ENCODE data around the gene MAP3K13. TPM values are rescaled to one million over a fixed set of nuclear protein-coding genes. Genes with fewer than 3 reads are reported as not detected.

MAP3K13 gene
- total RNA-seq, 1 donor, result 16.3 TPM

- H3K9me3 ChIP-seq (ENCODE audit: low read depth, low read length), result no peaks in the 10 kb centered on the region
- no peak overlapping the region for H2AFZ ChIP-seq (ENCODE audit: low read length)
- H3K4me1 ChIP-seq (ENCODE audit: insufficient read depth, low read length), result no peaks in the 10 kb centered on the region
- no peaks in the 10 kb centered on the region for H3K36me3 ChIP-seq (ENCODE audit: insufficient read depth, low read length)
- DNase-seq (ENCODE audit: insufficient read length, low spot score, missing footprints), result no peak
- TF ChIP-seq, protein P1, sequence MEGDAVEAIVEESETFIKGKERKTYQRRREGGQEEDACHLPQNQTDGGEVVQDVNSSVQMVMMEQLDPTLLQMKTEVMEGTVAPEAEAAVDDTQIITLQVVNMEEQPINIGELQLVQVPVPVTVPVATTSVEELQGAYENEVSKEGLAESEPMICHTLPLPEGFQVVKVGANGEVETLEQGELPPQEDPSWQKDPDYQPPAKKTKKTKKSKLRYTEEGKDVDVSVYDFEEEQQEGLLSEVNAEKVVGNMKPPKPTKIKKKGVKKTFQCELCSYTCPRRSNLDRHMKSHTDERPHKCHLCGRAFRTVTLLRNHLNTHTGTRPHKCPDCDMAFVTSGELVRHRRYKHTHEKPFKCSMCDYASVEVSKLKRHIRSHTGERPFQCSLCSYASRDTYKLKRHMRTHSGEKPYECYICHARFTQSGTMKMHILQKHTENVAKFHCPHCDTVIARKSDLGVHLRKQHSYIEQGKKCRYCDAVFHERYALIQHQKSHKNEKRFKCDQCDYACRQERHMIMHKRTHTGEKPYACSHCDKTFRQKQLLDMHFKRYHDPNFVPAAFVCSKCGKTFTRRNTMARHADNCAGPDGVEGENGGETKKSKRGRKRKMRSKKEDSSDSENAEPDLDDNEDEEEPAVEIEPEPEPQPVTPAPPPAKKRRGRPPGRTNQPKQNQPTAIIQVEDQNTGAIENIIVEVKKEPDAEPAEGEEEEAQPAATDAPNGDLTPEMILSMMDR (IDR thresholded peaks at IDR 0.05; ENCODE audit: extremely low read depth, low read depth, low read length), result no peak
- H3K4me3 ChIP-seq (ENCODE audit: insufficient read depth, low read length), result no peak overlapping the region
- no peaks in the 10 kb centered on the region for H3K79me2 ChIP-seq (ENCODE audit: insufficient read depth, low read length)
- H4K20me1 ChIP-seq (ENCODE audit: insufficient read depth, low read length), result no peaks in the 10 kb centered on the region
- no peak overlapping the region for H3K4me2 ChIP-seq (ENCODE audit: insufficient read depth, low read length)
- H3K27me3 ChIP-seq (ENCODE audit: insufficient read depth, low read length), result peaks cover 13% of the 10 kb centered on the region
- no peak overlapping the region for H3K27ac ChIP-seq (ENCODE audit: low read depth, low read length)
Measured at GRCh38 chr3:185503521-185503920, 140.6 kb downstream of the MAP3K13 start.

GRCh38 chr3:185504636-185505035 lies 141.7 kb downstream of the MAP3K13 start:
- Histone ChIP-seq H3K4me2 (ENCODE audit: insufficient read depth, low read length) (no peak overlapping the region), H2AFZ (ENCODE audit: low read length) (no peak overlapping the region), H3K9me3 (ENCODE audit: low read depth, low read length) (no peaks in the 10 kb centered on the region), H3K4me3 (ENCODE audit: insufficient read depth, low read length) (no peak overlapping the region), H4K20me1 (ENCODE audit: insufficient read depth, low read length) (no peaks in the 10 kb centered on the region), H3K4me1 (ENCODE audit: insufficient read depth, low read length) (no peaks in the 10 kb centered on the region), H3K36me3 (ENCODE audit: insufficient read depth, low read length) (no peaks in the 10 kb centered on the region), H3K27me3 (ENCODE audit: insufficient read depth, low read length) (peaks cover 13% of the 10 kb centered on the region), H3K79me2 (ENCODE audit: insufficient read depth, low read length) (no peaks in the 10 kb centered on the region), H3K27ac (ENCODE audit: low read depth, low read length) (no peak overlapping the region)
- TF ChIP-seq, protein P1 (IDR thresholded peaks at IDR 0.05; ENCODE audit: extremely low read depth, low read depth, low read length), result no peak
- DNase-seq (ENCODE audit: insufficient read length, low spot score, missing footprints), result no peak

GRCh38 chr3:185507883-185508282 lies 144.9 kb downstream of the MAP3K13 start:
- H3K79me2 ChIP-seq (ENCODE audit: insufficient read depth, low read length), result no peaks in the 10 kb centered on the region
- no peak overlapping the region for H2AFZ ChIP-seq (ENCODE audit: low read length)
- no peak overlapping the region for H3K4me2 ChIP-seq (ENCODE audit: insufficient read depth, low read length)
- peak; percentile 30 for DNase-seq (ENCODE audit: insufficient read length, low spot score, missing footprints)
- TF ChIP-seq, protein P1 (IDR thresholded peaks at IDR 0.05; ENCODE audit: extremely low read depth, low read depth, low read length), result no peak
- no peaks in the 10 kb centered on the region for H3K9me3 ChIP-seq (ENCODE audit: low read depth, low read length)
- no peak overlapping the region for H3K4me3 ChIP-seq (ENCODE audit: insufficient read depth, low read length)
- H3K4me1 ChIP-seq (ENCODE audit: insufficient read depth, low read length), result no peaks in the 10 kb centered on the region
- H4K20me1 ChIP-seq (ENCODE audit: insufficient read depth, low read length), result no peaks in the 10 kb centered on the region
- no peaks in the 10 kb centered on the region for H3K36me3 ChIP-seq (ENCODE audit: insufficient read depth, low read length)
- H3K27ac ChIP-seq (ENCODE audit: low read depth, low read length), result no peak overlapping the region
- H3K27me3 ChIP-seq (ENCODE audit: insufficient read depth, low read length), result peaks cover 5% of the 10 kb centered on the region

GRCh38 chr3:185508335-185508991 lies 145.5 kb downstream of the MAP3K13 start:
- no peak overlapping the region for H3K4me3 ChIP-seq (ENCODE audit: insufficient read depth, low read length)
- peaks cover 5% of the 10 kb centered on the region for H3K27me3 ChIP-seq (ENCODE audit: insufficient read depth, low read length)
- H4K20me1 ChIP-seq (ENCODE audit: insufficient read depth, low read length), result no peaks in the 10 kb centered on the region
- no peak overlapping the region for H3K27ac ChIP-seq (ENCODE audit: low read depth, low read length)
- no peaks in the 10 kb centered on the region for H3K36me3 ChIP-seq (ENCODE audit: insufficient read depth, low read length)
- no peaks in the 10 kb centered on the region for H3K9me3 ChIP-seq (ENCODE audit: low read depth, low read length)
- no peak for DNase-seq (ENCODE audit: insufficient read length, low spot score, missing footprints)
- TF ChIP-seq, protein P1 (IDR thresholded peaks at IDR 0.05; ENCODE audit: extremely low read depth, low read depth, low read length), result no peak
- no peak overlapping the region for H2AFZ ChIP-seq (ENCODE audit: low read length)
- no peaks in the 10 kb centered on the region for H3K79me2 ChIP-seq (ENCODE audit: insufficient read depth, low read length)
- no peak overlapping the region for H3K4me2 ChIP-seq (ENCODE audit: insufficient read depth, low read length)
- no peaks in the 10 kb centered on the region for H3K4me1 ChIP-seq (ENCODE audit: insufficient read depth, low read length)

Data from osteoblast (primary cell).